RWPE2 (cell line): ENCODE data around the gene FAM162A.

Experiments
- ATAC-seq: fragments of 200-7000 bp; cut with Tn5 transposase; 3 replicates; pipeline ENCODE4 v1.9.1; 2021; ENCODE audit warnings: low read depth
- DNase-seq: peaks from one replicate; pipeline ENCODE4 v3.0.0-alpha.2; 2020; ENCODE audit warnings: low spot score
- H3K27ac ChIP-seq: fragments of 450-650 bp; 2 replicates; pipeline ENCODE4 v1.5.1; 2017; ENCODE audit warnings: mild to moderate bottlenecking; ENCODE audit not compliant: poor library complexity, severe bottlenecking
- H3K27me3 ChIP-seq: fragments of 250-450 bp; sonication (Bioruptor Pico); 2 replicates; pipeline ENCODE4 v1.5.1; 2021; ENCODE audit warnings: mild to moderate bottlenecking, moderate library complexity; ENCODE audit not compliant: insufficient read depth, poor library complexity, severe bottlenecking
- H3K36me3 ChIP-seq: fragments of 250-450 bp; sonication (Bioruptor Pico); 2 replicates; pipeline ENCODE4 v1.5.1; 2020; ENCODE audit warnings: low read depth, mild to moderate bottlenecking, moderate library complexity
- H3K4me1 ChIP-seq: fragments of 250-450 bp; sonication (Bioruptor Pico); 2 replicates; pipeline ENCODE4 v1.5.1; 2021; ENCODE audit warnings: mild to moderate bottlenecking, moderate library complexity; ENCODE audit not compliant: insufficient read depth, poor library complexity, severe bottlenecking
- H3K4me3 ChIP-seq: fragments of 250-450 bp; sonication (Bioruptor Pico); 2 replicates; pipeline ENCODE4 v1.5.1; 2021; ENCODE audit warnings: mild to moderate bottlenecking, moderate library complexity; ENCODE audit not compliant: severe bottlenecking
- H3K9me3 ChIP-seq: fragments of 250-450 bp; sonication (Bioruptor Pico); 2 replicates; pipeline ENCODE4 v1.5.1; 2021; ENCODE audit warnings: mild to moderate bottlenecking, moderate library complexity; ENCODE audit not compliant: severe bottlenecking
- CTCF ChIP-seq: fragments of 450-650 bp; IDR thresholded peaks from one replicate; pipeline ENCODE4 v1.5.1; 2017; ENCODE audit warnings: mild to moderate bottlenecking, moderate library complexity; ENCODE audit not compliant: poor library complexity, severe bottlenecking

FAM162A gene

DNA sequence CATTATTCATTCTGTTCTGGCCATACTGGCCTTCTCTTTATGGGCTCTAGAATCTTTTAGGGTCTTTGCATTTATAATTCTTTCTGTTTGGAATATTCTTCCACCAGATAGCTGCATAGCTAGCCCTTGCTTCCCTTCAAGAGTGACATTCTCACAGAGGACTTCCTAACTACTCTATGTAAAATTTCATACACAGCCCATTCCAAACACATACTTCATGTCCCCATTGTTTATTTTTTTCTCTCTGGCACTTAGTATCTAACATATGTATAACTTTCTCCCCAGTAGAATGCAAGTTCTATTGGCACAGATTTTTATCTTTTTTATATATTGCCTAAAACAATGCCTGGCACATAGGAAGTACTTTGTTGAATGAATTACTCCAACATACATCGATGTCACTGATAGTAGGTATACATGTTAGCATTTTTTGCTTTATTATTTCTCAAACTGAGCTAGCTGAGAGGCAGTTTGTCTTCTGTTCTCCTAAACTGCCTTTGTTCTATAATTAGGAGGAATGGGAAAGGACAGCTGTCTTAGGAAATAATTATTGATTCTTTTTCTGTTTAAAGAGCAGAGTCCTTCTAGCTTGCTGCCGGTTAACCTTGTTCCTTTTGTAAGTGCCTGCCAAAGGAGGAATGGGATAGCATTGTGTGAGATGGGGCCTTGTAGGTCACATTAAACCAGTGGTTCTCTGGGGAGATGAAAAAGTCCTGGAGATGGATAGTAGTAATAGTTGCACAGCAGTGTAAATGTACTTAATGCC lies 7.9 kb downstream of the FAM162A start:
- no peak for TF ChIP-seq CTCF
- Histone ChIP-seq H3K9me3 (no peaks in the 10 kb centered on the region), H3K4me3 (no peak overlapping the region), H3K4me1 (peaks cover 9% of the 10 kb centered on the region), H3K27ac (no peak overlapping the region), H3K36me3 (no peaks in the 10 kb centered on the region; the same call in 1 of the 2 replicates), H3K27me3 (no peaks in the 10 kb centered on the region)
- no peak for ATAC-seq
- DNase-seq, result no peak

DNA sequence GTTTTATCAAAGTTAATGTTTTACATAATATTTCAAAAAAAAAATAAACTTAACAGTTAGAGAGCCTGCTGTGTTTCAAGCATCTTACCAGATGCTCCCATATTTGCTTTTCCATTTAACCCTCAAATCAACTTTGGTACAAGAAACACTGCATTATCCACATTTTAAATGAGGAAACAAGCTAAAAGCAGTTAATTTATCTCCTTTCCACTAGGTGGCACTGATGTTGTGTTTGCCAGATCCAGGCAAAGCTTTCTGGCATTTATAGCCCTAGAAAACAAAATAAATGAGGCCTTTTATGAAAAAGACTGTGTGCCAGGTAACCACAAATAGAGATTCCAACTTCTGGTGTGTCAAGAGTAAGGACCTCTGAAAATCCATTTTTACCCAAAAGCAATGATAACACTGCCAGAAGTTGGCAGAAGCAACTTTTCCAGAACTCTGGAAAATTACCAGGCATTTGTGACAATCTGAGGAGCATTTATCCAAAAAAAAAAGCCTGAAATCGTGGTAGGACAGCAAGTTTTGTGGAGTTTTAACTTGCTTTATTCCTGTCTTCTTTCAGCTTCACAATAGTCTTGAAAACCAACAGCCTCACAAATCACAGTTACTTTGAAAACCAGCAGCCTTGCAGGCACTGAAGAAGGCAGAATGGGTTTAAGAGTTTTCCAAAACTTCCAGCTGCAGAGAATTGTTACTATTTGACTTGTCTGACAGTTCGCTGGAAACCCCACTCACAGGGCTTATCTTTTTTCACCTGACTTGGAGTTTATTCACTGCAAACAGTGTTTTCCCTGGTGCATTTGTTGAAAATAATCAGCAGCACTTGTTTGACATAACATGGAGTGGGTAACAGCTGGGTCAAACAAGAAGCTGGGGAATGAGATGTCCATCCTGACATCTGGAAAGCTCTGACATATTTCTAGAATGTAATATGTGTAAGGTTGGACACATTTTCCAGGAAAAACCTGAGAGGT lies 9.2 kb downstream of the FAM162A start:
- Histone ChIP-seq H3K9me3 (no peaks in the 10 kb centered on the region), H3K36me3 (no peaks in the 10 kb centered on the region; the same call in 1 of the 2 replicates), H3K27me3 (no peaks in the 10 kb centered on the region), H3K4me1 (peaks cover 9% of the 10 kb centered on the region), H3K4me3 (no peak overlapping the region), H3K27ac (peak overlapping the region; percentile 2)
- ATAC-seq (no peak), DNase-seq (no peak)
- peak; percentile 93 for TF ChIP-seq CTCF

GRCh38 chr3:122394173-122394572 lies 10.2 kb downstream of the FAM162A start:
- no peak for TF ChIP-seq CTCF
- peak overlapping the region; percentile 2 for H3K27ac ChIP-seq
- no peak overlapping the region for H3K4me3 ChIP-seq
- DNase-seq, result no peak
- peaks cover 9% of the 10 kb centered on the region for H3K4me1 ChIP-seq
- ATAC-seq, result peak; percentile 38; the same call in 1 of the 3 replicates
- no peaks in the 10 kb centered on the region for H3K27me3 ChIP-seq
- no peaks in the 10 kb centered on the region; the same call in 1 of the 2 replicates for H3K36me3 ChIP-seq
- H3K9me3 ChIP-seq, result no peaks in the 10 kb centered on the region

DNA sequence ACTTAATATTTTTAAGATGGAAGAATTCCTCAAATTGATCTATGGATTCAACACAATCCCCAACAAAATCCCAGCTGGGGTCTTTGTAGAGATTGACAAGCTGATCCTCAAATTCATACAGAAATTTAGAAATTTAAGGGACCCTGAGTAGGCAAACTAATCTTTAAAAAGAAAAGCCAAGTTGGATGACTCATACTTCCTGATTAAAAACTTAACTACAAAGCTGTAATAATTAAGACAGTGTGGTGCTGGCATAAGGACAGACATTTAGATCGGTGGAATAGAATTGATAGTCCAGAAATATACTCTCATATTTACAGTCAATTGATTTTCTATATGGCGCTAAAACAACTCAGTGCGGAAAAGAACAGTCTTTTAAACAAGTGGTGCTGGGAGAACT lies 11.6 kb downstream of the FAM162A start:
- no peaks in the 10 kb centered on the region for H3K9me3 ChIP-seq
- H3K27me3 ChIP-seq, result no peaks in the 10 kb centered on the region
- no peak overlapping the region for H3K27ac ChIP-seq
- DNase-seq (no peak), ATAC-seq (no peak)
- H3K4me1 ChIP-seq, result peaks cover 9% of the 10 kb centered on the region
- no peak overlapping the region for H3K4me3 ChIP-seq
- TF ChIP-seq CTCF, result no peak
- H3K36me3 ChIP-seq, result no peaks in the 10 kb centered on the region; the same call in 1 of the 2 replicates
